ENCODE results near the gene VWA3B. TPM values are rescaled to one million over a fixed set of nuclear protein-coding genes. Genes with fewer than 3 reads are reported as not detected.
"Not testable (repeated sequence)": the region's sequence is repeated elsewhere in the genome, so short reads cannot be mapped to it uniquely, and the experiment has no call there.

VWA3B gene
- total RNA-seq, 1 experiment from 2014 or later = not detected

- intact Hi-C loops (cut with micrococcal nuclease; ENCODE audit: unreplicated experiment) = no loop called here
- H3K36me3 ChIP-seq (ENCODE audit: insufficient read depth, low read length, poor library complexity, severe bottlenecking) = no peaks in the 10 kb centered on the region
- H3K27me3 ChIP-seq (replicated peaks; ENCODE audit: insufficient read depth, low read depth, low read length, poor library complexity) = peaks cover 4% of the 10 kb centered on the region
- H3K9me3 ChIP-seq (ENCODE audit: low read depth, low read length, poor library complexity, severe bottlenecking) = peaks cover 3% of the 10 kb centered on the region
- POLR2A ChIA-PET (ENCODE audit: low non-redundant PET) = no interaction called here
- CTCF ChIA-PET = no interaction called here
- H3K4me3 ChIP-seq (ENCODE audit: low read depth, low read length, poor library complexity, severe bottlenecking) = no peak overlapping the region
- no TSS peak for BruUV-seq (replicated peaks)
- DNase-seq (ENCODE audit: low spot score) = no peak
- no peak overlapping the region for H3K27ac ChIP-seq (ENCODE audit: low read depth, low read length, poor library complexity, severe bottlenecking)
- no peaks in the 10 kb centered on the region for H3K4me1 ChIP-seq (ENCODE audit: insufficient read depth, low read length, poor library complexity, severe bottlenecking)
- TF ChIP-seq EZH2 (IDR thresholded peaks at IDR 0.05; ENCODE audit: borderline replicate concordance, low read depth, low read length, poor library complexity, severe bottlenecking) = no peak
- no peak for TF ChIP-seq CTCF (conservative IDR thresholded peaks at IDR 0.05; ENCODE audit: low read depth, low read length)
These were observed 6.6 kb downstream of the VWA3B start for GRCh38 chr2:98093611-98094010.

- Histone ChIP-seq H3K4me1 (ENCODE audit: insufficient read depth, low read length, poor library complexity, severe bottlenecking) (no peaks in the 10 kb centered on the region), H3K4me3 (ENCODE audit: low read depth, low read length, poor library complexity, severe bottlenecking) (no peak overlapping the region), H3K9me3 (ENCODE audit: low read depth, low read length, poor library complexity, severe bottlenecking) (peaks cover 6% of the 10 kb centered on the region), H3K27me3 (replicated peaks; ENCODE audit: insufficient read depth, low read depth, low read length, poor library complexity) (no peaks in the 10 kb centered on the region), H3K27ac (ENCODE audit: low read depth, low read length, poor library complexity, severe bottlenecking) (no peak overlapping the region), H3K36me3 (ENCODE audit: insufficient read depth, low read length, poor library complexity, severe bottlenecking) (no peaks in the 10 kb centered on the region)
- ChIA-PET POLR2A (ENCODE audit: low non-redundant PET) (no interaction called here), CTCF (no interaction called here)
- TF ChIP-seq EZH2 (IDR thresholded peaks at IDR 0.05; ENCODE audit: borderline replicate concordance, low read depth, low read length, poor library complexity, severe bottlenecking) = no peak
- no peak for TF ChIP-seq CTCF (conservative IDR thresholded peaks at IDR 0.05; ENCODE audit: low read depth, low read length)
- intact Hi-C loops (cut with micrococcal nuclease; ENCODE audit: unreplicated experiment) = no loop called here
- BruUV-seq (replicated peaks) = no TSS peak
- DNase-seq (ENCODE audit: low spot score) = no peak
These were observed 13.2 kb downstream of the VWA3B start for GRCh38 chr2:98099939-98100743.

GRCh38 chr2:98102315-98102714 lies 15.3 kb downstream of the VWA3B start:
- POLR2A ChIA-PET (ENCODE audit: low non-redundant PET) = not testable (repeated sequence)

DNA sequence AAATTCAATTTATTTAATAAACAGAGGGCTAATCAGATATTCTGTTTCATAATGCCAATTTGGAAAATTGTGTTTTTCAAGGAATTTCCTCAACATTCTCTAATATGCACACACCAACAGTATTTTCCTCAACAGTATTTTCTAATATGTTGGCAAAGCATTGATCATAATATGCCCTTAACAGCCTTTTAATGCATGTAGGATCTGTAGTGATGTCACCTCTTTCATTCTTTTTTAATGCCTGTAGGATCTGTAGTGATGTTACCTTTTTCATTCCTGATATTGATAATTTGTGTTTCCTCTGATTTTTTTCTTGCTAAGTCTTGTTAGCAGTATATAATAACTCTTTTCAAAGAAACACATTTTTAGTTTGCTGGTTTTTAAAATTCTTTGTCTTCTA lies 15.9 kb downstream of the VWA3B start:
- H3K4me1 ChIP-seq (ENCODE audit: insufficient read depth, low read length, poor library complexity, severe bottlenecking) = no peaks in the 10 kb centered on the region
- H3K9me3 ChIP-seq (ENCODE audit: low read depth, low read length, poor library complexity, severe bottlenecking) = peaks cover 6% of the 10 kb centered on the region
- no peak overlapping the region for H3K4me3 ChIP-seq (ENCODE audit: low read depth, low read length, poor library complexity, severe bottlenecking)
- TF ChIP-seq EZH2 (IDR thresholded peaks at IDR 0.05; ENCODE audit: borderline replicate concordance, low read depth, low read length, poor library complexity, severe bottlenecking) (no peak), CTCF (conservative IDR thresholded peaks at IDR 0.05; ENCODE audit: low read depth, low read length) (no peak)
- no peaks in the 10 kb centered on the region for H3K36me3 ChIP-seq (ENCODE audit: insufficient read depth, low read length, poor library complexity, severe bottlenecking)
- BruUV-seq (replicated peaks) = no TSS peak
- H3K27me3 ChIP-seq (replicated peaks; ENCODE audit: insufficient read depth, low read depth, low read length, poor library complexity) = peaks cover 10% of the 10 kb centered on the region
- ChIA-PET POLR2A (ENCODE audit: low non-redundant PET) (no interaction called here), CTCF (no interaction called here)
- no peak overlapping the region for H3K27ac ChIP-seq (ENCODE audit: low read depth, low read length, poor library complexity, severe bottlenecking)
- DNase-seq (ENCODE audit: low spot score) = no peak
- intact Hi-C loops (cut with micrococcal nuclease; ENCODE audit: unreplicated experiment) = no loop called here

More at GRCh38 chr2:98102315-98102714, 15.3 kb downstream of the VWA3B start:
- H3K4me1 ChIP-seq (ENCODE audit: insufficient read depth, low read length, poor library complexity, severe bottlenecking); H3K4me3 ChIP-seq (ENCODE audit: low read depth, low read length, poor library complexity, severe bottlenecking); BruUV-seq (replicated peaks); intact Hi-C loops (cut with micrococcal nuclease; ENCODE audit: unreplicated experiment); H3K36me3 ChIP-seq (ENCODE audit: insufficient read depth, low read length, poor library complexity, severe bottlenecking); H3K27ac ChIP-seq (ENCODE audit: low read depth, low read length, poor library complexity, severe bottlenecking); H3K27me3 ChIP-seq (replicated peaks; ENCODE audit: insufficient read depth, low read depth, low read length, poor library complexity); H3K9me3 ChIP-seq (ENCODE audit: low read depth, low read length, poor library complexity, severe bottlenecking); DNase-seq (ENCODE audit: low spot score); CTCF ChIA-PET: not testable (repeated sequence)

Data from A673 (cell line).